ENCODE data around the gene SSMEM1. TPM values are rescaled to one million over a fixed set of nuclear protein-coding genes. Genes with fewer than 3 reads are reported as not detected.

Gene SSMEM1
- total RNA-seq, result not detected in 2 replicates

DNA sequence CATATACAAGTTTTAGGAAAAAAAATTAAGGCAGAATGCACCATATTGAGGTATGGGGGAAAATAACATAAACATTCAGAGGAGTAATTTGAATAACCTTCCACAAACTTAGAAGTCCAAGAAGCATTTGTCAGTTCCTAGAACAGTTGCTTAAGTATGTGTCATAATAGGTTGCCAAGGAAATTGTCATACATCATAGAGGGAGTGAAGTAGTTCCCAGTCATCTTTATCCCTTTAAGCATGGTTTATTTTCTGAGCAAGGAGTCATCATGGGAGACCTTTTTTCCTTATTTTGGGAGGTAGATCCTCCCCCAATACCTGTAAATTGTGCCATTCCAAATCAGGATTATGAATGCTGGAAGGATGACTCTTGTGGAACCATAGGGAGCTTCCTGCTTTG, at the start of gene SSMEM1:
Gene SSMEM1 (plus strand): TSS at position 219 of the 400 bp plus-strand sequence. CDS start 51 bp downstream, at position 270.

DNA sequence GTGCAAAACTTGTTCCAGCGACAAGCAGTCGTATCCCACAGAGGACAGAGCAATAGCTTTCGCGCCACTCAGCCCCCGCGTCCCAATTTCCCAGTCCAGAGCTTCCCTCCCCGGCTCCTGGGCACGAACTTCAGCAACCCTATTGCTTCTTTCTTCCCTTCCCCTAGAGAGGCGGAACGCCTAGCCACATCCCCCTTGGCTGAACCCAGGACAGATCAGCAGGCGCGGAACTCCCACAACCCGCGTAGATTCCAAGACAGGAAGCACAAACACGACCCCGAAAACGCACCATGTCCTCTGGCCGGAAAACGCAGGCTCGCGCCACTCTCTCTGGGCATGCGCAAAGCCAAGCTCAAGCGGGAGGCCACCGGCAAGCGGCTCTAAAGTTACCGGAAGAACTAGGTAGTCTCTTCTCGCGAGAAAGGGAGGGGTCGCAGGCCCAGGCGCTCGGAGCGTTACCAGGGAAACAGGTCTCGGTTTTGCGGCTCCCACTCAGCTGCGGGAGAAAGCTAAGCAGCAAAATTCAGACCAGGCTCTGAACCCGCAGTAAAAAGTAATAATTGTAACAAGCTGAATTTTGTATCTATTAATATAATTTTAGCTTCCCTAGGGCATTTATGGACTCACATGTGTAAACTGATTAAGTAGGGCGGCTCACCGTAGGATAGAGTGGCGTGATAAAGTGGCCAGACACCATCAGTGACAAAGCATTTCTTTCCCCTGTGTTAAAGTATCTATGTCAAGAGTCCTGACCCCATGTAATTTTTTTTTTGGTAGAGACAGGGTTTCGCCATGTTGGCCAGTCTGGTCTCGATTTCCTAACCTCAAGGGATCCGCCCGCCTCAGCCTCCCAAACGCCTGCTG, 2.3 kb upstream of the SSMEM1 start, which contains the start of gene TMEM209:
Gene TMEM209 (minus strand): TSS at position 323 of the 864 bp plus-strand sequence. CDS start 31 bp downstream, at position 292.

Other genes with a start within 250 kb of the SSMEM1 start
- 10.2 and 12.2 TPM in 2 replicates for gene ZC3HC1, start 156.5 kb upstream of the SSMEM1 start, total RNA-seq
- gene KLHDC10, start 137.3 kb upstream of the SSMEM1 start, total RNA-seq, result 12.5 and 23.0 TPM in 2 replicates
- gene TMEM209, start 2.5 kb upstream of the SSMEM1 start, total RNA-seq, result 7.1 and 11.3 TPM in 2 replicates
- gene CPA2, start 59.0 kb downstream of the SSMEM1 start, total RNA-seq, result not detected in 2 replicates
- gene CPA4, start 85.3 kb downstream of the SSMEM1 start, total RNA-seq, result 1.3 and 2.6 TPM in 2 replicates
- gene CPA5, start 137.0 kb downstream of the SSMEM1 start, total RNA-seq, result not detected in 2 replicates
- gene CPA1, start 172.6 kb downstream of the SSMEM1 start, total RNA-seq, result not detected in 2 replicates
- gene CEP41, start 233.2 kb downstream of the SSMEM1 start, total RNA-seq, result 7.9 and 12.2 TPM in 2 replicates

All from cardiac ventricle fibroblast (primary cell).